ENCODE data around the gene MBD3L2B. TPM values are rescaled to one million over a fixed set of nuclear protein-coding genes. Genes with fewer than 3 reads are reported as not detected.
"Not testable (repeated sequence)": the region's sequence is repeated elsewhere in the genome, so short reads cannot be mapped to it uniquely, and the experiment has no call there.

MBD3L2B gene
- total RNA-seq, 2 donors from 2014 or later: not detected

GRCh38 chr19:7028790-7029189, 7.6 kb upstream of the MBD3L2B start:
- not testable (repeated sequence) for DNase-seq; H3K36me3 Mint-ChIP-seq (ENCODE audit: low read depth); H3K4me3 Mint-ChIP-seq; H3K27ac Mint-ChIP-seq; H3K4me3 ChIP-seq (ENCODE audit: low read length); H3K9me3 ChIP-seq (ENCODE audit: control insufficient read depth, low read length); H3K27me3 ChIP-seq (ENCODE audit: control insufficient read depth, insufficient read depth, low read length, poor library complexity, severe bottlenecking); H3K27me3 Mint-ChIP-seq (ENCODE audit: insufficient read depth); H3K4me1 Mint-ChIP-seq; H3K9me3 Mint-ChIP-seq; H3K36me3 ChIP-seq (ENCODE audit: control insufficient read depth, insufficient read depth, low read length); H3K9ac ChIP-seq (ENCODE audit: extremely low read depth, low read length, poor library complexity, severe bottlenecking); H3K27ac ChIP-seq (ENCODE audit: low read depth, low read length); H3K4me1 ChIP-seq (ENCODE audit: control insufficient read depth, insufficient read depth, low read length)
- WGBS, 2 experiments (ENCODE audit: insufficient coverage in 1 of 2, insufficient read length in 1 of 2): no CpG with 5 or more reads among the region's 1 CpG

GRCh38 chr19:7018828-7019227, 2.4 kb downstream of the MBD3L2B start:
- H3K27ac Mint-ChIP-seq: no peak overlapping the region
- Histone ChIP-seq H3K36me3 (ENCODE audit: control insufficient read depth, insufficient read depth, low read length) (no peaks in the 10 kb centered on the region), H3K4me1 (ENCODE audit: control insufficient read depth, insufficient read depth, low read length) (no peaks in the 10 kb centered on the region), H3K4me3 (ENCODE audit: low read length) (no peak overlapping the region), H3K9ac (ENCODE audit: extremely low read depth, low read length, poor library complexity, severe bottlenecking) (no peak overlapping the region), H3K27ac (ENCODE audit: low read depth, low read length) (no peak overlapping the region), H3K27me3 (ENCODE audit: control insufficient read depth, insufficient read depth, low read length, poor library complexity, severe bottlenecking) (no peaks in the 10 kb centered on the region), H3K9me3 (ENCODE audit: control insufficient read depth, low read length) (peaks cover 26% of the 10 kb centered on the region)
- no peak for DNase-seq
- 75% methylated on average over 4 of the region's 6 CpGs; no CpG with 5 or more reads in 1 of the 2 experiments for WGBS, 2 experiments (ENCODE audit: insufficient coverage in 1 of 2, insufficient read length in 1 of 2)
- H3K4me1 Mint-ChIP-seq: no peaks in the 10 kb centered on the region
- no peak overlapping the region for H3K4me3 Mint-ChIP-seq
- no peaks in the 10 kb centered on the region for H3K36me3 Mint-ChIP-seq (ENCODE audit: low read depth)
- peaks cover 40% of the 10 kb centered on the region for H3K9me3 Mint-ChIP-seq
- TF ChIP-seq, protein P1, sequence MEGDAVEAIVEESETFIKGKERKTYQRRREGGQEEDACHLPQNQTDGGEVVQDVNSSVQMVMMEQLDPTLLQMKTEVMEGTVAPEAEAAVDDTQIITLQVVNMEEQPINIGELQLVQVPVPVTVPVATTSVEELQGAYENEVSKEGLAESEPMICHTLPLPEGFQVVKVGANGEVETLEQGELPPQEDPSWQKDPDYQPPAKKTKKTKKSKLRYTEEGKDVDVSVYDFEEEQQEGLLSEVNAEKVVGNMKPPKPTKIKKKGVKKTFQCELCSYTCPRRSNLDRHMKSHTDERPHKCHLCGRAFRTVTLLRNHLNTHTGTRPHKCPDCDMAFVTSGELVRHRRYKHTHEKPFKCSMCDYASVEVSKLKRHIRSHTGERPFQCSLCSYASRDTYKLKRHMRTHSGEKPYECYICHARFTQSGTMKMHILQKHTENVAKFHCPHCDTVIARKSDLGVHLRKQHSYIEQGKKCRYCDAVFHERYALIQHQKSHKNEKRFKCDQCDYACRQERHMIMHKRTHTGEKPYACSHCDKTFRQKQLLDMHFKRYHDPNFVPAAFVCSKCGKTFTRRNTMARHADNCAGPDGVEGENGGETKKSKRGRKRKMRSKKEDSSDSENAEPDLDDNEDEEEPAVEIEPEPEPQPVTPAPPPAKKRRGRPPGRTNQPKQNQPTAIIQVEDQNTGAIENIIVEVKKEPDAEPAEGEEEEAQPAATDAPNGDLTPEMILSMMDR (conservative IDR thresholded peaks at IDR 0.05): no peak
- H3K27me3 Mint-ChIP-seq (ENCODE audit: insufficient read depth): no peaks in the 10 kb centered on the region

DNA sequence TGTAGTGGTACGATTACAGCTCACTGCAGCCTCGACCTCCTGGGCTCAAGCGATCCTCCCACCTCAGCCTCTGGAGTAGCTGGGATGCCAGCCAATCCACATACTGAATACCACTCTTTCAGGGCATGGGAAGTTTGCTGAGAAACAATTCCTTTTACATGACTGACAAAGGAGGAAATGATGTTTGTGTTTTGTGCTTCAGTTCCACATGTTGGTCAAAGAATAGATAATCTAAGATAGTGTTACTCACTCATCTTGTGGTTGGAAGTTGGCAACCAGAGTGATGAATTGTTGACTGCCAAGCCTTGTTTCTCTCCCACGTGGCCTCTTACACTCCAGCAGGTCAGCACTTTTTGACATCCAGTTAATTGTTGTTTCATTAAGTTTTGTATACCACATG, 7.6 kb downstream of the MBD3L2B start:
- H3K36me3 ChIP-seq (ENCODE audit: control insufficient read depth, insufficient read depth, low read length): no peaks in the 10 kb centered on the region
- no peaks in the 10 kb centered on the region for H3K4me1 ChIP-seq (ENCODE audit: control insufficient read depth, insufficient read depth, low read length)
- Mint-ChIP-seq H3K36me3 (ENCODE audit: low read depth) (no peaks in the 10 kb centered on the region), H3K9me3 (peaks cover 83% of the 10 kb centered on the region), H3K27me3 (ENCODE audit: insufficient read depth) (peaks cover 2% of the 10 kb centered on the region), H3K4me1 (no peaks in the 10 kb centered on the region), H3K4me3 (no peak overlapping the region), H3K27ac (no peak overlapping the region)
- WGBS, 2 experiments (ENCODE audit: insufficient coverage in 1 of 2, insufficient read length in 1 of 2): 41 to 78% methylated on average over 4 of the region's 4 CpGs
- no peak overlapping the region for H3K4me3 ChIP-seq (ENCODE audit: low read length)
- TF ChIP-seq, protein P1 (conservative IDR thresholded peaks at IDR 0.05): no peak
- DNase-seq: no peak
- H3K27me3 ChIP-seq (ENCODE audit: control insufficient read depth, insufficient read depth, low read length, poor library complexity, severe bottlenecking): no peaks in the 10 kb centered on the region
- no peak overlapping the region for H3K9ac ChIP-seq (ENCODE audit: extremely low read depth, low read length, poor library complexity, severe bottlenecking)
- H3K27ac ChIP-seq (ENCODE audit: low read depth, low read length): no peak overlapping the region
- peaks cover 53% of the 10 kb centered on the region for H3K9me3 ChIP-seq (ENCODE audit: control insufficient read depth, low read length)
